Measurements from ENCODE around the gene KIF7.
"Not testable (repeated sequence)": the region's sequence is repeated elsewhere in the genome, so short reads cannot be mapped to it uniquely, and the experiment has no call there.

KIF7 gene

GRCh38 chr15:89615135-89615534 lies 40.1 kb downstream of the KIF7 start:
- no peak for DNase-seq

- no peak for DNase-seq
Observed at GRCh38 chr15:89614164-89614563, 41.1 kb downstream of the KIF7 start.

- DNase-seq: no peak
Observed at GRCh38 chr15:89613031-89613430, 42.2 kb downstream of the KIF7 start.

GRCh38 chr15:89611317-89611716 lies 44.0 kb downstream of the KIF7 start:
- DNase-seq: no peak

- DNase-seq: no peak
Observed at GRCh38 chr15:89599021-89599420, 56.2 kb downstream of the KIF7 start.

GRCh38 chr15:89593018-89593417 lies 62.2 kb downstream of the KIF7 start:
- DNase-seq: no peak

- DNase-seq: no peak
Observed at GRCh38 chr15:89591834-89592233, 63.4 kb downstream of the KIF7 start.

- no peak for DNase-seq
Observed at GRCh38 chr15:89587955-89588354, 67.3 kb downstream of the KIF7 start.

- no peak for DNase-seq
Observed at GRCh38 chr15:89586651-89587050, 68.6 kb downstream of the KIF7 start.

GRCh38 chr15:89580747-89581146 lies 74.5 kb downstream of the KIF7 start:
- DNase-seq: not testable (repeated sequence)

GRCh38 chr15:89578146-89578545 lies 77.1 kb downstream of the KIF7 start:
- no peak for DNase-seq

All from activated CD4-positive, alpha-beta T cell treated with anti-CD3 and anti-CD28 coated beads for 48 hours (primary cell).